Measurements from ENCODE around the gene HYPK.
"Not testable (repeated sequence)": the region's sequence is repeated elsewhere in the genome, so short reads cannot be mapped to it uniquely, and the experiment has no call there.

Gene HYPK

DNA sequence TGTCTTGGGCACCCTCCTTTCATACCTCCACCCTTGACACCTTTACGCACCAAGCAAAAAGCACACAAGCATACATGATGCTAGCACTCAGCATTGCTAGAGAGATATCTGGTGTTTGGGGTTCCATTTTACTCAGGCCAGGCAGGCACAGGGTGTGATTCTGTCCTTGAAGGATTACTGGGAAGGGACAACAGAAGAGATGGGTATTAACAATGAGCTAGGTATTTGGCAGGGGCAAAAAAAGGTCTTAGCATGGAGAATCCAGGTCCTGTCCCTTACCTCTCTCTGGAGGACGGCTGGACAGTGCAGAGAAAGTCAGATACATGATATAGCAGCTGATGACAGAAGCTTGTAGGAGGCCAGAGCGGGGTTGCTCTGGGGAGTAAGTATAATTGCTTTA, 3.8 kb upstream of the HYPK start:
- DNase-seq: no peak

- DNase-seq: no peak
Observed at GRCh38 chr15:43799209-43799944, 1.0 kb upstream of the HYPK start.

DNA sequence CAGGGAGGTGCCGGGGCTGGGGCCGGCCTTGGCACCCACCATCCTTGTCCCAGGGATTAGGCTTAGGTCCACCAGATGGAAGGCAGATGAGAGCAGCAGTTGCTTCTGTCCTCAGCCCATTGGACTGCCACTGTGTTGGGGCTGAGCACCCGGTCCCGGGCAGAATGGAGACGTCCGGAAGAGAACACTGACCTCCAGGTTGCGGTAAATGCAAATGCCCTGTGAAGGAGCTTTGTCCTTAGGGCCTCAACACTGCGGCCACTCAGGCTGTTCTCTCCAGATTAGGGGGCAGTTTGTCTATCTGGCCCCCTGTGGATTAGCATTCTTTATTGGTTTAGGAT, 484 bp upstream of the HYPK start, which contains the start of gene SERINC4:
Gene SERINC4, minus strand, starts transcription at position 276 of the 341 bp plus-strand sequence. Its CDS starts 234 bp downstream, at position 42.
- DNase-seq: no peak

GRCh38 chr15:43802676-43803075, 2.3 kb downstream of the HYPK start:
- not testable (repeated sequence) for DNase-seq

DNA sequence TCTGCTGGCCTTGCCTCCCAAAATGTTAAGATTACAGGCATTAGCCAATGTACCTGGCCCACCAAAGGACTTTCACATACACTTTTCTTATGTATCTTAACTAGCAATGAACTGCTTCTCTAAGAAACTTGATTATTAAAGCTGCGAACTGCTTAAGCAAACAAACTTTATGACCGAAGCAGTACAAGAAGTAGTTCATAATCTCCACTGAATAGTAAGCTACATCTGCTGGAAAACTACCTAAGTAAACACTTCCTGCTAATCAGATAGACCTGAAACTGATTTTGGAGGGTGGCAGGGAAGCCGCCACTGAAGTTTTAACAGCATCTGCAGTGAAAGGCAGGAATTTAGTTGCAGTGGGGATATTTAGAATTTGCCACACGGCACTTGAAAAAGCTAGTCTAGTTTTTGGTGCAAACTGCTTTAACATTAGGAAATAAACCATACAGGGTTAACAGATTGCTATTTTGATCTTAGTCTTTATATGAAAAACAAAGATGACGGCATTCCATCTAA, 8.1 kb downstream of the HYPK start:
- no peak for DNase-seq

GRCh38 chr15:43808960-43809678, 8.7 kb downstream of the HYPK start:
- no peak for DNase-seq

DNA sequence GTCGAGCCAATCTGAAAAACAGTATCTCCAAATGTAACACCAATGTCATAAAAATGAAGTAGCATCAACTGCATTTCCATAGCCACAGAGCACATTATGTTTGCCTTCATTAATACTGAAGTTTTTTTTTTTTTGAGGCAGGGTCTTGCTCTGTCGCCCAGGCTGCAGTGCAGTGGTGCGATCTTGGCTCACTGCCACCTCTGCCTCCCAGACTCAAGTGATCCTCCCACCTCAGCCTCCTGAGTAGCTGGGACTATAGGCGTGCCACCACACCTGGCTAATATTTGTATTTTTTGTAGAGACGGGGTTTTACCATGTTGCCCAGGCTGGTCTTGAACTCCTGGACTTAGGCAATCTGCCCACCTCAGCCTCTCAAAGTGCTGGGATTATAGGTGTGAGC, 14.7 kb downstream of the HYPK start:
- DNase-seq: not testable (repeated sequence)

- no peak for DNase-seq
Observed at GRCh38 chr15:43821505-43821904, 21.1 kb downstream of the HYPK start.

DNA sequence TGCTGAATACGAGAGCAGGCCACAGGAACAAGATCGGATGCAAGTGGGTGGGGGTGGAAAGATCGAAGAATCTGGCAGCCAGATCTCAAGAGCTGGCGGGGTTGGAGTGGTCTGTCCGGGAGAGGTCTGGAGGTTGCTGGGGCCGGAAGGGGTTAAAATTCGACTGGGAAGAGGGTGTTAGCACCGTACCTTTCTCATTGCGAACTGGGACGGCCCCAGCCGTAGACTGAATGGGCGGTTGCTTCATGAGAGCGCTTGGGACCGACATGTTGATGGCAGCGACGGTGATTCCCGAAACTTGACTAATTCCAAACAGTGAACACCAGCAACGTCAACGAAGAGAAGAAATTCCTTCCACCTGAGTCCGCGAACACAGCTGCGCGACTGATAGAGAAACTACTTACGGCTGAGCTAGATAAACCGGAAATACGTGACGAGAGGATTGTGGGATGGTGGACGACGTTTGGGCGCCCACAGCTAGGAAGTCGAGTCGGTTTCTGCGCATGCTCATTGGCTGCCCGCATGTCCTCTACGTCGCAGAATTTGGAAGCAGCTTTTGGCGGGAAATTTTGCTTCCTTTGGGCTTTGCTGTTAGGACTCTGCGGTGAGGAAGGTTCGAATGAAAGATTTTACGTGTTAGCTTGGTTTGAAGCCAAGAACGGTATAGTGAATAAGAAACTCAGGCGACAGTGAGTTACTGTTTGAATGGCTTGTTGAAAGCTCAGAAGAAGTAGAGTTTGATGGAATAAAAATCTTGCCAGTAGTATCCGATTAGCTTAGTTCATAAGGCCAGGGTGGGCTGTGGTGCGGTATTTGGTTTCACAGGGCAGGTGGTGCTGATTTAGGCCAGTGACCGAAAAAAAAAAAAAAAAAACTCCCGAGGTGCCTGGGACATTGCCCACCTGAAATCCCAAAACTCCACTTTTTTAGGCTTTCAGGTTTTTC, 24.2 kb downstream of the HYPK start, which contains the start of gene MFAP1:
Gene MFAP1, minus strand, starts transcription at position 389 of the 945 bp plus-strand sequence. Its CDS starts 121 bp downstream, at position 268.
- DNase-seq: peak; percentile 71

- DNase-seq: not testable (repeated sequence)
Observed at GRCh38 chr15:43825305-43825704, 24.9 kb downstream of the HYPK start.

DNA sequence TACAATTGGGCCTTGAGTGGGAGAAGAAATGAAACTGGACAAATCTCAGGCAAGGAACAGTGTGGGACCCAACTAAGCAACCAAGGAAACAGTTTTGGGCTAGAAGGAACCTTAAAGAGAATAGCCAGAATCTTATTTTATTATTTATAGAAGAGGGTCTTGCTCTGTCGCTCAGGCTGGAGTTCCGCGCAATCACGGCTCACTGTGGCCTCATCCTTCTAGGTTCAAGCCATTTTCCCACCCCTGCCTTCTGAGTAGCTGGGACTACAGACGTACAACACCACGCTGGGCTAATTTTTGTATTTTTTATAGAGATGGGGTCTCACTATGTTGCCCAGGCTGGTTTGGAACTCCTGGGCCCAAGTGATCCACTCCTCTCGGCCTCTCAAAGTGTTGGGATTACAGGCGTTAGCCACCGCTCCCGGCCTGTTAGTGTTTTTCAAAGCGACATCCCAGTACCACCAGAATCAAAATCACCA, 25.7 kb downstream of the HYPK start:
- DNase-seq: no peak

DNA sequence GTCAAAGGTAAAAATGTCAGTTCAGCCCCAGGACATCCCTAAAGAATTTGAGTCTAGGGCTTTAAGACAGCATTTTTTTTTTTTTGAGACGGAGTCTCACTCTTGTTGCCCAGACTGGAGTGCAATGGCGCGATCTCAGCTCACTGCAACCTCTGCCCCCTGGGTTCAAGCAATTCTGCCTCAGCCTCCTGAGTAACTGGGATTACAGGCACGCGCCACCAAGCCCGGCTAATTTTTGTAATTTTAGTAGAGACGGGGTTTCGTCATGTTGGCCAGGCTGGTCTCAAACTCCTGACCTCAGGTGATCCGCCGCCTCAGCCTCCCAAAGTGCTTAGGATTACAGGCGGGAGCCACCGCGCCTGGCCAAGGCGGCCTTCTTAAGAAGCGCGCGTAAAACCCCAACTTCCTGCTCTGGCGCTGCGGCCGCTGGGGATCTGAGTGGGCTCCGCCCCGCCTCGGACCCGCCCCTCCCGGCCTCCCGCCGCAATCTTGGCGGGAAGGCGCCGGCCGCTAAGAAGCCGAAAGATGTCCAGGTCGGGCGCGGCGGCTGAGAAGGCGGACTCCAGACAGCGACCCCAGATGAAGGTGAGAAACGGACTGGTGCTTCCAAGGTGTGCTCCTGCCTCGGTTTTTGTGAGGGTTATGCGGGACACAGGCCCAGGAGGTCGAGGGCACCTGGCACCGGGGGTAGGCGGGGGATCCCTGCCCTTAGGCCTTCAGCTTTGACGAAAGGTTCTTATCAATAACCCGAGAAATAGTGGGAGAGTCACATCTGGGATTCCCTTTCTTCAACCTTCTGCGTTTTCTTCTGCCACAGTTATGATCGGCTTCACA, 26.3 kb downstream of the HYPK start, which contains the start of gene WDR76:
Gene WDR76, plus strand, starts transcription at position 495 of the 834 bp plus-strand sequence. Its CDS starts 31 bp downstream, at position 526.
- DNase-seq: peak; percentile 45

GRCh38 chr15:43828061-43828657, 27.8 kb downstream of the HYPK start:
- no peak for DNase-seq

GRCh38 chr15:43829951-43830540, 29.6 kb downstream of the HYPK start:
- not testable (repeated sequence) for DNase-seq

- not testable (repeated sequence) for DNase-seq
Observed at GRCh38 chr15:43830691-43831275, 30.4 kb downstream of the HYPK start.

DNA sequence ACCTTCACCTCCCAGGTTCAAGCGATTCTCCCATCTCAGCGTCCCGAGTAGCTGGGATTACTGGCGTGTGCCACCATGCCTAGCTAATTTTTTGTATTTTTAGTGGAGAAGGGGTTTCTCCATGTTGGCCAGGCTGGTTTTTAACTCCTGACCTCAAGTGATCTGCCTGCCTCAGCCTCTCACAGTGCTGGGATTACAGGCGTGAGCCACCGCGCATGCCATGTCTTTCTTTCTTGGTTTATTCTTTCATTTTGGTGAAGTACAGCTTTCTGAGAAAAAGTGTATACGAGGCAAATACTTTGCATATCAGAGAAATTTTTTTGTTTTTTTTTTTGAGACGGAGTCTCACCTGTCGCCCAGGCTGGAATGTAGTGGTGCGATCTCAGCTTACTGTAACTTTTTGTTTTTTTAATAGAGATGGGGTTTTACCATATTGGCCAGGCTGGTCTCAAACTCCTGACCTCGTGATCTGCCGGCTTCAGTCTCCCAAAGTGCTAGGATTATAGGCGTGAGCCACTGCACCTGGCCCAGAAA, 31.2 kb downstream of the HYPK start:
- DNase-seq: not testable (repeated sequence)

- not testable (repeated sequence) for DNase-seq
Observed at GRCh38 chr15:43832485-43832884, 32.1 kb downstream of the HYPK start.

GRCh38 chr15:43845421-43845820, 45.0 kb downstream of the HYPK start:
- no peak for DNase-seq

DNA sequence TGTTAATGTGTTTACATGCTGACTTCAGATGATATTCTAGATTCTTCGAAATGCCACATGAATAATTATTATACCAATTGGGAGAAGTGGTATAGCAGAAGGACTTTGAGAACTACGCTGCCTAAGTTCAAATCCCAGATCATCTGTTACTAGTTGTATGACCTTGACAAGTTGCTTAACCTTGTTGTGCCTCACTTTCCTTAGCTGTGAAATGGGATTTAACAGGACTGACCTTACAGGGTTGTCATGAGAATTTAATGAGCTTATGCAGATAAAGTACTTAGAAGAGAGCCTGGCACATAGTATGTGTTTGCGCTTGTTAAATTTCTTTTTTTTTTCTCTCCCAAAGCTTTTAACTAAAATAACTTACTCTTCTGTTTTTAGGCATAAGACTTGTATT, 50.9 kb downstream of the HYPK start:
- DNase-seq: no peak

- no peak for DNase-seq
Observed at GRCh38 chr15:43852607-43853006, 52.2 kb downstream of the HYPK start.

All from DMS79 (cell line).